Tibial nerve (tissue), 4 donors: ENCODE measurements around the gene AGBL1. TPM values are rescaled to one million over a fixed set of nuclear protein-coding genes. Genes with fewer than 3 reads are reported as not detected.

Experiments
- DNase-seq, 2 donors: peaks; one replicate each; pipeline ENCODE4 v3.0.0-alpha.2; 2019; ENCODE audit warnings: low spot score in 2 of 2
- H3K27ac ChIP-seq, 4 donors: fragments of 200-600 bp; sonication (generic) in 3 of 4; one replicate each; pipeline ENCODE4 v1.5.1; 2017 to 2019; ENCODE audit warnings: mild to moderate bottlenecking in 1 of 4
- H3K27me3 ChIP-seq, 2 donors: fragments of 200-600 bp; sonication (generic) in 1 of 2; one replicate each; pipeline versions ENCODE4 v1.5.1 to v1.6.0; 2017 to 2019
- H3K36me3 ChIP-seq, 3 donors: fragments of 200-600 bp; sonication (generic); one replicate each; pipeline ENCODE4 v1.5.1; 2018 to 2019
- H3K4me1 ChIP-seq, 4 donors: fragments of 200-600 bp; sonication (generic) in 3 of 4; one replicate each; pipeline ENCODE4 v1.5.1; 2017 to 2019
- H3K4me3 ChIP-seq, 4 donors: fragments of 200-600 bp; sonication (generic) in 3 of 4; one replicate each; pipeline ENCODE4 v1.5.1; 2017 to 2019; ENCODE audit warnings: mild to moderate bottlenecking in 1 of 4, moderate library complexity in 1 of 4
- H3K9me3 ChIP-seq, 4 donors: fragments of 200-600 bp; sonication (generic) in 3 of 4; one replicate each; pipeline ENCODE4 v1.5.1; 2017 to 2019
- CTCF ChIP-seq, 5 experiments: fragments of 200-600 bp in 3 of 5; fragments of 450-650 bp in 2 of 5; sonication (generic) in 3 of 5; IDR thresholded peaks; one replicate each; pipeline ENCODE4 v1.5.1; 2016 to 2019; ENCODE audit warnings: antibody characterized with exemption in 5 of 5, mild to moderate bottlenecking in 3 of 5, moderate library complexity in 2 of 5
- EP300 ChIP-seq, 2 donors: sonication (generic); formaldehyde crosslinking; IDR thresholded peaks; one replicate each; pipeline ENCODE4 v1.6.1; 2017; ENCODE audit warnings: antibody characterized with exemption in 2 of 2, mild to moderate bottlenecking in 1 of 2
- POLR2A ChIP-seq, 2 donors: fragments of 450-650 bp; IDR thresholded peaks; one replicate each; pipeline ENCODE4 v1.6.1; 2017; ENCODE audit warnings: antibody characterized with exemption in 2 of 2, mild to moderate bottlenecking in 2 of 2, moderate library complexity in 2 of 2
- WGBS, 2 donors: methylation state at CpG; one replicate each; pipeline ENCODE4 v1.1.5; 2018; 5-methylcytosine and 5-hydroxymethylcytosine counted together
- total RNA-seq, 4 donors: library from RNA; depleted of rRNA; stranded (reverse); fragments of >200 nt; gene quantifications; one replicate each; pipeline ENCODE4 v1.1.0, GENCODE V29; 2016

The AGBL1 gene
- total RNA-seq, 4 donors from 2014 or later: under 0.01 to 1.2 (median 0.21) TPM; not detected in 1

- Histone ChIP-seq H3K27ac (no peak overlapping the region), H3K9me3 (peaks cover 0 to 5% (median 1%) of the 10 kb centered on the region in 4 donors), H3K4me1 (no peaks in the 10 kb centered on the region), H3K4me3 (no peak overlapping the region), H3K27me3 (no peaks in the 10 kb centered on the region), H3K36me3 (no peaks in the 10 kb centered on the region)
- no peak for DNase-seq
- TF ChIP-seq EP300 (IDR thresholded peaks at IDR 0.05) (no peak), CTCF (IDR thresholded peaks at IDR 0.05) (no peak), POLR2A (IDR thresholded peaks at IDR 0.05) (no peak)
- 97 to 98% methylated on average over 1 of the region's 1 CpG for WGBS, 2 donors
These were observed 584.9 kb downstream of the AGBL1 start for GRCh38 chr15:86664581-86664980.

GRCh38 chr15:86676002-86676401, 596.3 kb downstream of the AGBL1 start:
- Histone ChIP-seq H3K9me3 (no peaks in the 10 kb centered on the region), H3K36me3 (no peaks in the 10 kb centered on the region), H3K4me3 (no peak overlapping the region), H3K27me3 (no peaks in the 10 kb centered on the region), H3K27ac (no peak overlapping the region), H3K4me1 (no peaks in the 10 kb centered on the region)
- no peak for DNase-seq
- no peak for TF ChIP-seq EP300 (IDR thresholded peaks at IDR 0.05)
- TF ChIP-seq POLR2A (IDR thresholded peaks at IDR 0.05): no peak
- no peak for TF ChIP-seq CTCF (IDR thresholded peaks at IDR 0.05)
- 89 to 92% methylated on average over 4 of the region's 4 CpGs for WGBS, 2 donors

GRCh38 chr15:86677278-86677677, 597.6 kb downstream of the AGBL1 start:
- 54% methylated on average over 6 of the region's 6 CpGs for WGBS, 2 donors
- DNase-seq: no peak
- no peaks in the 10 kb centered on the region for H3K4me1 ChIP-seq

GRCh38 chr15:86685263-86685662, 605.6 kb downstream of the AGBL1 start:
- Histone ChIP-seq H3K36me3 (no peaks in the 10 kb centered on the region), H3K27ac (no peak overlapping the region), H3K4me1 (no peaks in the 10 kb centered on the region), H3K4me3 (no peak overlapping the region), H3K27me3 (no peaks in the 10 kb centered on the region), H3K9me3 (no peaks in the 10 kb centered on the region)
- WGBS, 2 donors: 84 to 85% methylated on average over 3 of the region's 3 CpGs
- no peak for DNase-seq
- TF ChIP-seq POLR2A (IDR thresholded peaks at IDR 0.05) (no peak), EP300 (IDR thresholded peaks at IDR 0.05) (no peak), CTCF (IDR thresholded peaks at IDR 0.05) (no peak)

More at GRCh38 chr15:86677278-86677677, 597.6 kb downstream of the AGBL1 start:
- H3K9me3 ChIP-seq: no peaks in the 10 kb centered on the region
- H3K4me3 ChIP-seq: no peak overlapping the region
- no peaks in the 10 kb centered on the region for H3K27me3 ChIP-seq
- no peak overlapping the region for H3K27ac ChIP-seq
- no peaks in the 10 kb centered on the region for H3K36me3 ChIP-seq
- TF ChIP-seq EP300 (IDR thresholded peaks at IDR 0.05) (no peak), POLR2A (IDR thresholded peaks at IDR 0.05) (no peak), CTCF (IDR thresholded peaks at IDR 0.05) (no peak)

- 72 to 77% methylated on average over 4 of the region's 4 CpGs for WGBS, 2 donors
- TF ChIP-seq EP300 (IDR thresholded peaks at IDR 0.05): no peak
- TF ChIP-seq POLR2A (IDR thresholded peaks at IDR 0.05): no peak
- no peak for TF ChIP-seq CTCF (IDR thresholded peaks at IDR 0.05)
- Histone ChIP-seq H3K27ac (no peak overlapping the region), H3K9me3 (no peaks in the 10 kb centered on the region), H3K27me3 (no peaks in the 10 kb centered on the region), H3K4me1 (no peaks in the 10 kb centered on the region), H3K36me3 (no peaks in the 10 kb centered on the region), H3K4me3 (no peak overlapping the region)
- DNase-seq: no peak
These were observed 609.3 kb downstream of the AGBL1 start for GRCh38 chr15:86689006-86689405.
